ENCODE measurements around the gene ITM2C.

ITM2C gene

DNA sequence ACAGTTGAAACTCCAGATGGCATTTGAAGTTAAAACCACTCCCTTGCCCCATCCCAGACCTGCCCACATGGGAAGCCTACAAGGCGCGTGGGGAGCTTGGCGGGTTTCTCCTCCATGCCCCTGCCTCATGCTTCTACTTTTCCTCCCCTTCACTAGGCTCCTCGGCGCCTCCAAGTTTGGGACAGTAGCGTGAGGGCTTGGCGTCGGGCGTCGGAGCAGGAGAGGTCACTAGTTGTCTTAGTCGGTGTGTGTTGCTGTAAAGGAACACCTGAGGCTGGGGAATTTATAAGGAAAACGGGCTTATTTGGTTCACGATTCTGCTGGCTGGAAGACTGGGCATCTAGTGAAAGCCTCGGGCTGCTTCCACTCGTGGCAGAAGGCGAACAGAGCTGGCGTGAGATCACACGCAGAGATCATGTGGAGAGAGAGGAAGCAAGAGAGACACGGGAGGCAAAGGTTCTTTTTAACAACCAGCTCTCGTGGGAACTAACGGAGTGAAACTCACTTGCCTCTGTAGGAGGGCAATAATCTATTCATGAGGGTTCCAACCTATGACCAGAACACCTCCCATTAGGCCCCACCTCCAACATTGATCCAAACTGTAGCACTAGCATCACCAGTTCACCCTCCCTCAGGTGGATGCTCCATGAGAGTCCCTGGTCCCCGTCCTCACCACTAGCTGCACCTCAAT, 25.3 kb downstream of the ITM2C start:
- no peak for DNase-seq (ENCODE audit: extremely low read depth in 1 of 2, low read depth in 1 of 2)

DNA sequence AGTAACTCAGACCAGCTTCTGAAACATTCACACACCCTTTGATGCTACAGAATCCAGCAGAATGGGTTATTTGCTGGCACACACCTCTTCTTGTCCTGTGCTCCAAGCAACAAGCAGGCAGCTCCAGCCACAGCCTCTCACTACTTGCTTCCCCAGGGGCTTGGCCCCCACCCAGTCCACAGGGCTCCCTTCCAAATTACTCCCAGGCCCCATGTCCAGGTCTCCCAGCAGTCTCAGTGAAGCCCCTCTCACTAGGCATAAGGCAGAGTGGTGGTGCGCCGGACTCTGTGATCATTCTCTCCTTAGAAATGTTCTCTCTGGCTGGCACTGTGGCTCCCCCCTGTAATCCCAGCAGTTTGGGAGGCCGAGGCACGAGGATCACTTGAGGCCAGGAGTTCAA, 25.9 kb downstream of the ITM2C start:
- DNase-seq (ENCODE audit: extremely low read depth in 1 of 2, low read depth in 1 of 2) = no peak

DNA sequence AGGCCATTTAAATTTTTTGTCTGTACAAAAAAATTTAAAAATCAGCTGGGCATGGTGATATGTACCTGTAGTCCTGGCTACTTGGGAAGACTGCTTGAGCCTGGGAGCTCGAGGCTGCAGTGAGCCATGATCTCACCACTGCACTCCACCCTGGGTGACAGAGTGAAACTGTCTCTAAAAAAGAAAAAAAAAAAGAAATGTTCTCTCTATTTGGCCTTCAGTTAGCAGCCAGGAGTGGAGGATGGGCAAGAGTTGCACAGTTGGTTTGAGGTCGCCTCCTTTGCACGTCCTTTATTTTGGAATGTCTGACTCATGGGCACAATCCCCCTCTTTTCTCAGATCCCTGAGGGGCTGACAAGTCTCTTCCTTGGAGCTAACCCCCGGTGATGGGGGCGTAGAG, 26.3 kb downstream of the ITM2C start:
- DNase-seq (ENCODE audit: extremely low read depth in 1 of 2, low read depth in 1 of 2) = no peak

DNA sequence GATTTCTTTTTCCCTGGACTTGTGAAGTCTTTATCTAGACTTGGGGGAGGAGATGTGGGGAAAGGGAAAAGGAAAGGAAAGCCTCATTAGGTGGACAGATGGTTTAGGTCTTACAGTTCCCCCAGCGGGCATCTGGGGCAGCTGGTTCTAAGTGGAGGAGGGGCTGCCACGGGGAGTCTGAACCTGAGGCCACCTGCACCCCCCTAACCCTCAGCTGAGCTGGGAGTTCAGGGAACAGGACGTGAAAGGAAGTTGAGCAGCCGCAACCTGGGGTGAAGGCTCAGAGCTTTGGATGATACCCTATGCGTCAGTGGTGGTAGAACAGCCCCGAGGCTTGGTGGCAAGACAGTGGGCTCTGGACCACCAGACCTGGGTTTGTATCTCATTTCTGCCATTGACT, 26.8 kb downstream of the ITM2C start:
- DNase-seq (ENCODE audit: extremely low read depth in 1 of 2, low read depth in 1 of 2) = no peak

DNA sequence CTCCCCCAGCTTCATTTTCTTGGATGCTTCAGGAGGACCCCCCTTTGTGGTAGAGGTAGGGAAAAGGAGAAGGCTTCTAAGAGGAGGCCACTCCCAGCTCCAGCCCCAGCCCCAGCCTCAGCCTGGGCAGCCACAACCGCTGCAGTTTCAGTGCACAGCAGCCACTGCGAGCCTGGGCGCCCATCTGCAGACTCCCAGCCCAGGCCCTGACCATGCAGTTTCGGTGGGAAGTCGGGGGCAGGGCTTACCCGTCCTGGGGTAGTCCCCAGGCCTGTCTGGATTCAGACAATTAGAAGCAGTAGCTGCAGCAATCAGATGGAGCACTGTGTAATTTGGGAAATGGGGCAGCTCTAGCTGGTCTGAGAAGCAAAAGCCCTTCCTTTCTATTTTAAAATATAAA, 28.6 kb downstream of the ITM2C start:
- no peak for DNase-seq (ENCODE audit: extremely low read depth in 1 of 2, low read depth in 1 of 2)

DNA sequence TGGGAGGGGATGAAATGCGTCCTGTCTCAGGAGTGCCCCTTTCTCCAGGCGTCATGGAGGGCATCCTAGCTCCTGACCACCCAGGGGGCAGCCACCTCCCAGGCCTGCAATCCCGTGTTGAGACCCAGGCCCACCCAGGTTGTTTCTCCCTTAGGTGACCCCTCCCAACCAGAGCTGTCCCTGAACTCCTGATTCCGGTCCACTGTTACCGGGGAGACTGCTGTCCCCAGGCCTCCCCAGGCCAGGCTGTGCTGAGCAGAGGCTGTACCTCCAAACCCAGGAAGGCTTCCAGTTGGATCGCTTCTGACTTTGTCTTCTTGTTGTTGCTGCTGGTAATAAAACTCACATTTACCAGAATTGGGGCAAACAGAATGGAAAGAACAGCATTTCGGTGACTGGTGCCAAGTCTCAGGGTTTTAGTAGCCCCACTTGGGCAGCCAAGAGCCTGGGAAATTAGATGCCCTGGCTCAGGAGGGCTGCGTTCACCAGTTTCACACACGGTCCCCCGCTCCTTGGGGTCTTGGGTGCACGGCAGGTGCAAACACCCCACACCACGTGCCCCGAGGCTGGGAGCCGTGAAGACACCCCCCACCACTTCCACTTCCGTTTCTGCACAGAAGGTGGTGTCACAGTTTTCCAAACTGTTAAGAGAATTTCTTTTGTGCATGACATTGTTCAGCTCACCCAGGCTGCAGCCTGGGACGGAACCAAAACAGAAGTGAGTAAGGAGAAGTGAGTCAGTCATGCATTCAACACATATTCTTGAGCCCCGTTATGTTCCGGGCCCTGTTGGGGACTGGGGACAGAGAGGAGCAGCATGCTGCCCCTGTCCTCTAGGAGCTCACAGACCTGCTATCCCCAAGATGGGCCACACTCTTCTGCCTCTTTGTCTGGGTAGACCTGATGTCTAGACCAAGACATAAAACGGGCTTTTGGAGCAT, 29.4 kb downstream of the ITM2C start:
- DNase-seq (ENCODE audit: extremely low read depth in 1 of 2, low read depth in 1 of 2) = no peak

DNA sequence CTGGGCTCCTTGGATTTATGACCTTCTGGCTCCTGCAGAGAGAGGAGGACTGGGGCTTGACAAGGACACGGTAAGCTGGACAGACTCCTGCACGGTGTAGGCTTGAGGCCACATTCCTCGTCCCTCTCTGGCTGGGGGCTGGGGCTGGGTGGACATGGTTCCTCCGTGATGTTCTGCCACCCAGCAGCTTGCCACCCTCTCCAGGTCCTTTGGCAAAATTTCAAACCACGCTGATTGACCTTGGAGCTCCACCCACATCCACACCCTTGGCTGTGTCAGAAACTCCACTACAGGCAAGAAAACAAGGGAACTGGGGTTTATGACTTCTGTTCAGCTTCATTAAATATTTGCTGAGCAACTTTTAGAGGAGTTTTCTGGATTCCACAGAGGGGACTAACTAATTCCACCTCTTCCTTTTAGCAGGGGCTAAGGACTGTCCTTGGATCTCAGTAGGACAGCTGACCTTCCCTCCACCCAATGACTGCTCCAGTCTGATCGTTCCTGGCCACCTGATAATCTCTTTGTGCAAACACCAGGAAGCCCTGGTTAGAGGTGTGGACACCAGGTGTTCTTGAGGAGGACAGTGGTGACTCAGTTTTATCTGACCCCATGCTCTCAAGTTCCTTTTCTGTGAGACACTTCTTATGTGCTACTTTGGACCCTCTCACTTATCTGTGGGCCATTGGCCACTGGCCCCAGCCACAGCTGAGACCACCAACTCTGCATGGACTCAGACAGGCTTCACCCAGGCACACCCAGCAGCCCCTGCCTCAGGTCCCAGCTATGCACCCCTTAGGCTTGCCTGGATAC, 31.0 kb downstream of the ITM2C start:
- DNase-seq (ENCODE audit: extremely low read depth in 1 of 2, low read depth in 1 of 2) = no peak

DNA sequence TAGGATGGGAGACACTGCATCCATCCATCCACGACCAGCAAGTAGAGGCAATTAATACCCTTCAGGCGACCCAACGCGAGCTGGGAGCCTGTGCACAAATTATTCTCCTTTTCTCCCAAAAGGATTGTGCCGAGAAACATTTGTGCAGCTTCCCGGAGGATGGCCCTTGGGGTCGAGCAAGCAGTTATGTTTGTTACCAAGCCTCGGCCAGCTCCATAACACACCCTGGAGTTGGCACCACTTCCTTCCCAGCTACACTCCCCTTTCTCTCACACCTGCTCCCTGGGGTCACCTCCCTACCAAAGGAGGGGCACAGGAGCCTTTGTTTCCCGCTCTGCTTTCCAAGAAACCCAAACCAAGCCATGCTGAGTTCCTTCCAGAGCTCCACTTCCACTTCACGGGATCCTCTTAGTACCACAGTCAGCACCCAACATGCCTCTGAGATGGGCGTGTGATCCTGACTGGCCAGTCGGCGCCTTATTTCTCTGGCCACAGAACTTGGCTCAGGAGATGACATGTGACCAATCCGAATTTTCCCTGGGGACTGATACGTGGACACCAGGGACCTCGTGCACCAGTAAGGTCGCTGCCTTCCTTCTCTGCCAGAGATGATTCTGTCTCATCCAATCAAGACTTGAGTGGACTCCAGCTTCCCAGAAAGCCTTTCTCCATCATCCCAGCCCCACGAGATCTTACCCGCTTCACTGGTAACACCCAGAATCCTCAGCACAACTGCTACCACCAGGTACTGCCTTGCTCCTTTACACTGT, 31.8 kb downstream of the ITM2C start:
- DNase-seq (ENCODE audit: extremely low read depth in 1 of 2, low read depth in 1 of 2) = no peak

DNA sequence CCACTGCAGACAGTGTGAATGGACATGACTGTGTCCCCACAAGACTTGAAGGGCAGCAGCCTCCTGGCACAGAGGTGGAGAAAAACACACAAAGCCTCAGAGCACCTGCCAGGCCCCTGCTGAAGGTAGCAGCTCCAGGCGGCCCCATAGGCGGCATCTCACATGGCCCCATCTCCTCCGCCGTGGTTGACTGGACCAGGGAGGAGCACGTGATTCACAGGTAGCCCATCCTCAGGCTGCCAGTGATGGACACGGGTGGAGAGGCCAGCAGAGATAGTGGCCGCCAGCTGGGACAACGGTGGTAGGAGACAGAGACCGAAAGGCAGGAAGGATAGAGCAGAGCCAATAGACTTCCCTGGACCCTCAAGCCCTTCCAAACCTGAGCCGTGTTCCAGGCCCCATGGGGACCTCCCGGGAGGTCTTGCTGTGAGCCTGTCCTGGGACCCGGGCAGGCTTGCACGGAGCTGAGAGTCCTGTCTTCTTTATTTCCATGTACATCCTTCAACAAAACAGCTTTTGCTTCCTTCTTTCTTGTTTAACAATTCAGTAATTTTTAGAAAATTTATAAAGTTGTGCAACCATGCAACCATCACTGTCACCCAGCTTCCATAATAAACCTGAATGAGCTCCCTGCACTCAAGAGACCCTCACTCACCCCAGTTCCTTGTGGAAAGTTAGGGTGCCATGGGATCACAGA, 33.4 kb downstream of the ITM2C start:
- no peak for DNase-seq (ENCODE audit: extremely low read depth in 1 of 2, low read depth in 1 of 2)

DNA sequence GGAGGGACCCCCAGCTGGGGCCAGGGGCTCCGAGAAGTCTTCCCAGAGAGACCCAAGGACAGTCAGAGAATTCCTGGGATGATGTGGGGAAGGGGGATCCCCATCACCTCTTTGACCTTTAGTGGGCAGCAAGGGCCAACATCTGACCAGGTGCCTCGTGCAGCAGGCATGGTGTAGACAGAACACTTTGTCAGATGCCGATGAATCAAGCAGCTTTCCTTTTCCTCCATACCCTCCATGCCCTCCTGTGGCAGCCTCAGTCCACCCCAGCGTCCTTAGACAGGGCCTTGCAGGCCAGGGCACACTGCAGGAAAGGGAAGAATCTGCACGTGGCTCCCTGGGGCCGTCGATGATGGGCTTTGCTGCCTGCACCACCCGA, 34.0 kb downstream of the ITM2C start:
- DNase-seq (ENCODE audit: extremely low read depth in 1 of 2, low read depth in 1 of 2) = no peak

DNA sequence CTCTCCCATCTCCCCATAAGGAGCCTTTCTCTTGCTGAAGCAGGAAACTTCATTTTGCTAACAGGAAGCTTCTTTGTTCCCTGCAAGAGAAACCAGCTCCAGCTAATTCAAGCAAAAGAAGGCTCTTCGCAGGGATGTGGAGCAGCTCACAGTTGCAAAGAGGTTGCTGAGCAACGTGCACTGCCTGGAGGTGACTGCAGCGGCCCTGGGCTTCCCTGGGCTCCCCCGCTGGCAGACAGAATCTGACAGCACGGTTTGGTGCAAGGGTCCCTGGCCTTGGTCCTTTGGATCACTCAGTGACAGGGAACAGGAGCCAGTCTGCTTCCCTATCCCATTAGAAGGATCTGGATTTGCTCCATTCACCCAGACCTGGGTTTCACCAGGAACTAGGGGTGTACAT, 34.5 kb downstream of the ITM2C start:
- DNase-seq (ENCODE audit: extremely low read depth in 1 of 2, low read depth in 1 of 2) = no peak

DNA sequence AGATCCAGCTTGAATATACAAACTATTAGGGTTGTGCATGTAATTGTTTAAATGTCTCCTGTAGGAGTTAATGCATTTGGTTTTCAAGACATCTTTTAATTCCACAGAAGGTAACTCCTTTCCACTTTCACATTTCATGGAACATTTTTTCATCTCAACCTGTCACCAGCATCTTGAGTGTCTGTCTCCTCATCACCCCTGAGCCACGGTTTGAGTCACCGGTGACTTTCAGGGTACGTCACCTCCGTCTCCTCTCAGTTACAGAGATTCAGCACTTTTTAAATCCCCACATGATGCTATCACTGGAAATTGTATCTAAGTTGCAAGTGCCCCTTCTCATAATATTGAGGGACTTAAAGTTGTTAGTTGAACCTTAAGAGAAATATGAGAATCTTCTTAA, 35.0 kb downstream of the ITM2C start:
- no peak for DNase-seq (ENCODE audit: extremely low read depth in 1 of 2, low read depth in 1 of 2)

DNA sequence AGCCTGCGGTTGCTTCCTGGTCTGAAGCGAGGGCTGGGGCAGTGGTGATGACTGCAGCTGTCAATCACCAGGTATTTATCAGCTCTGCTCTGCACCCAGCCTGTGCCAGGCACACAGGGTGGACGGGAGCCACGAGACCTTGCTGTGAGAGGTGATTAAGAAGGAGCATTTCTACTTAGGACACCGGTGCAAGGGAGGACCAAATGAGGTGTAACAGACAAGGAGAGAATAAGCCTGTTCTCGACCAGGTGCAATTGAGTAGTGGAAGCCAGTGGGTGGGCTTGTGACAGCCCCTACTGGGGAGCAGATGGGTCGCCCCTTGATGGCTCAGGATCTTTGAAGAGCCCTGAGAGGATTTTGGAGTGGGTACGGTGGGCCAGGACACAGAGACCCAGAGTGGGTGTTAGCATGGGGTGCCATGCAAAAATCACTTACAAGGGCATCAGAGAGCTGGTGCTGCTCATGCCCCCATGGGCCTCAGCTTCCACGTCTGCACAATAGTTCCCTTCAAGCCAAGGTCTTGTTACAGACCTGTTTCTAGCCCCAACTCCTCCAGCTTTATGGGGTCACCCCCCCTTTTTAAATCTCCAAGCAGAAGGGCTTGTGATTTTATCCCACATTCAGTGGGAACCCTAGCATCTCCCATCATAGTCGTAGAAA, 35.7 kb downstream of the ITM2C start:
- DNase-seq (ENCODE audit: extremely low read depth in 1 of 2, low read depth in 1 of 2) = no peak

DNA sequence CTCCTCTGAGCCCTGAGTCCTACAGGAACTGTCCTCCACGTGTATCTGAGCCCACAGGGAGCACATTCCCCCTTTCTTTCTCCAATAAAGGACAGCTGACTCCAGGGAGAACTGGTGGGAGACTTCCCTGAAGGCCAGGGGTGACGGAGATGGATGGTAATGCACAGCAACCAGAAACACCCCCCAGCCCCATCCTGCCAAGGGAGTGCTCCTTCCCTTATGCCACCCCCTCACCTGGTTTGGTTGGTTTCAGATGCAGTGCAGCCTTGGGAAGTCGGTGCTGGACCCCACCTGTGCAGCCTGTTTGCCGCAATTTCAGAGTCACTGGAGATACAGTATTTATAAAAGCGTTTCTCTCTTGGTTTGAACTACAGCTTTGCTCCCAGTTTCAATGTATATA, 36.3 kb downstream of the ITM2C start:
- no peak for DNase-seq (ENCODE audit: extremely low read depth in 1 of 2, low read depth in 1 of 2)

DNA sequence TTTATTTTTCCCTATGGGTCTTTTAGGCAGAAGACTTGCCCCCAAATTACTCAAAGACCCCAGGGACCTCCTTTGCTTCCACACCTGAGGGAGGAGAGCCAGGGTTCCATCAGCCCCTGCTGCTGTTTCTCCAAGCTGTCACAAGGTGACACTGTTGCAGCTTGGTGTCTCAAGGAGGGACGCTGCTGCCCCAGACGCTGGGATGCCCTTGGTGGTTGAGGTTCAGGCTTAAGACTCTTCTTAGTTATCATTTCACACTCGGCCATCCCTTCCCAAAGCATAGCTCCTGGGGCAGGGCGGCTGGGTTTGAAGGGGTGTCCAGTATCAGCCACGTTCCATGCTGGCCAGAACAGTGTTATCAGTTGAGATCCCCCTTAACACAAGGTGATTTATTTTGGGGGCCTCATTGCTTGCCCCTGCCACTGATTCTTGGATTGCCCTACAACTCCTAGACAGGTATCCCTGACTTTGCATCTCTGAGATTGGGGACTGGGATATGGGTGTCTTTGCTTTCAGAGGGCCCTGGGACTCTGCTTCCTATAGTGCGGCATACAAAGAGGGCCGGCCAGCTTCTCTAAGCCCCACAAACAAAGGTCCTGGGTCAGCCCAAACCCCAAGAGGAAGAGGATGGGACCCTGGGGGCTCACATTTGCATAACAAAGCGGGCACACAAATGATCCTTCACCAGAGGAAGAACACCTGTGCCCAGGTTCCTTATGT, 37.6 kb downstream of the ITM2C start:
- DNase-seq (ENCODE audit: extremely low read depth in 1 of 2, low read depth in 1 of 2) = no peak

DNA sequence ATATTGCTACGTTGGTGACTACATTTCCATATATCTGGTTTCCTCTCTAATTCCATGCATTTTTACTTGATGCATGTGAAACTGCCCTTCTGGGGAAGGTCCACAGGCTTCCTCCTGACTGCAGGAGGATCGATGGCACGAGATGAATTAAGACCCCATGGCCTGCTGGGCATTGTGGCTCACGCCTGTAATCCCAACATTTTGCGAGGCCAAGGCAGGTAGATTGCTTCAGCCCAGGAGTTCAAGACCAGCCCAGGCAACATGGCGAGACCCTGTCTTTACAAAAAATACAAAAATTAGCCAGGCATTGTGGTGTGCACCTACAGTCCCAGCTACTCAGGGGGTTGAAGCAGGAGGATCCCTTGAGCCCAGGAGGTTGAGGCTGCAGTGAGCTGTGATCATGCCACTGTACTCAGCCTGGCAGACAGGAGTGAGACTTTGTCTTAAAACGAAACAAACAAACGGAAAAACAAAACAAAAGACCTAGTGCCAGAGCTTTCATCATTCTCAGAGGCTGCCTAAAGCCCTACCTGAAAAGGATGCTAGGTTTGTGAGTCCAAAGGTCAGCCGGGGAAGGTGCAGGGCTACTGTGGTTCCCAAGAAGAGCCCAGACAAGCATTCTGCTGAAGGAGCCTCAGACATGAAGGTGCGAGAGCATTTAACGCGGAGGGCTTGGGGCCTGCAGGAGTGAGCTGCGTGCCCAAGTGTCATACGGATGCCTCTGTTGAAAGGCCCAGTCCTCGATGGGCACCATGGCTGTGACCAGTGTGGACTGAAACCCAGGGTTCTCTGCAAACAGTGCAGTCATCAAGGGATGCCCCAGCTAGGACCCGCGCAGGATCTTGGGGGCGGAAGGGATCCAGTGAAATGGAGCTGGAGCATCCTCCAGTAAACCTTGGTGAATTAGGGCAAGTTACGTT, 38.7 kb downstream of the ITM2C start:
- DNase-seq (ENCODE audit: extremely low read depth in 1 of 2, low read depth in 1 of 2) = no peak

DNA sequence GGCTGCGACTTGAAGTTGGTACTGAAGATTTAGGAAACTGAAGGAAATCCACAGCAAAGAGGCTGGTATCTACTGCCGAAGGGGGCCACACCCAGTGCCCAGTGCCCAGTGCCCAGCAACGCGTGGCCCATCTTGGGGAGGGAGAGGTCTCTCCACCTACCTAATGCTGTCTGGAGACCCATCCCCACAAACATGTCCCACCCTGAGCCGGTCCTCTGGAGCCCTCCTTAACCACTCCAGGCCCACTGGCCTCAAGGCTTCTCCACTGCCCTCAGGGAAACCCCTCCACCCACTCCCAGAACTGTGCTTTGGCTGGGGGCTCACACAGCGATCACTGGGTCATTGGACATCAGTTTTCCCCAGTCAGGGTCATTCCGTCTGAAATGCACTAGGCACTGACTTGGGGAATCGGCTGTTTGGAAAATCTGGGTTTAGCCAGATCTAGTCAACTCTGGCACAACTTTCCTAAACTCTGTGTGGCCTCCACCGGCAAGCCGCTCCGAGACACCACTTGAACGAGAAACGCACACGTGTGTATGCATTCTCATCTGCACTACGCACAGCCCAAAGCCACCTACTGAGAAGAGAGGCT, 40.2 kb downstream of the ITM2C start:
- DNase-seq (ENCODE audit: extremely low read depth in 1 of 2, low read depth in 1 of 2) = no peak

Measured in activated CD8-positive, alpha-beta memory T cell treated with anti-CD3 and anti-CD28 coated beads for 1 hour (primary cell).